Measurements from ENCODE around the gene FOXRED1.

FOXRED1 gene

DNA sequence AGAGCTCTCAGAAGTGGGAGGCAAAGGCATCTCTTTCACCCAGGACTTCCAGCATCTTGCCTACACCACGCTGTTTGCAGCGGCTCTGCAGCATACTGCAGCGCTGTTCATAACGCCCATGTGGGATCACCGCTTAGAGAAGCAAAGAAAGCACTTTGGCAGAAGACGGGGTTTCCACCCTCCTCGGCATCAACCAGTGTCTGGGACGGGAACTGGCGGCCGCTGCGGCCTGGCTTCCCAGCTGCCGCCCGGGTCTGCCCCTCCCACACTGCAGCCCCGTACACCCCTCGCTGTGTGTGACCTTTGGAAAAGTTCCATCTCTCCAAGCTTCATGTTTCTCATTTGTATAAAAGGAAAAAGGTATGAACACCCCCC is 13.4 kb downstream of the FOXRED1 start:
- TF ChIP-seq, protein P1, sequence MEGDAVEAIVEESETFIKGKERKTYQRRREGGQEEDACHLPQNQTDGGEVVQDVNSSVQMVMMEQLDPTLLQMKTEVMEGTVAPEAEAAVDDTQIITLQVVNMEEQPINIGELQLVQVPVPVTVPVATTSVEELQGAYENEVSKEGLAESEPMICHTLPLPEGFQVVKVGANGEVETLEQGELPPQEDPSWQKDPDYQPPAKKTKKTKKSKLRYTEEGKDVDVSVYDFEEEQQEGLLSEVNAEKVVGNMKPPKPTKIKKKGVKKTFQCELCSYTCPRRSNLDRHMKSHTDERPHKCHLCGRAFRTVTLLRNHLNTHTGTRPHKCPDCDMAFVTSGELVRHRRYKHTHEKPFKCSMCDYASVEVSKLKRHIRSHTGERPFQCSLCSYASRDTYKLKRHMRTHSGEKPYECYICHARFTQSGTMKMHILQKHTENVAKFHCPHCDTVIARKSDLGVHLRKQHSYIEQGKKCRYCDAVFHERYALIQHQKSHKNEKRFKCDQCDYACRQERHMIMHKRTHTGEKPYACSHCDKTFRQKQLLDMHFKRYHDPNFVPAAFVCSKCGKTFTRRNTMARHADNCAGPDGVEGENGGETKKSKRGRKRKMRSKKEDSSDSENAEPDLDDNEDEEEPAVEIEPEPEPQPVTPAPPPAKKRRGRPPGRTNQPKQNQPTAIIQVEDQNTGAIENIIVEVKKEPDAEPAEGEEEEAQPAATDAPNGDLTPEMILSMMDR (IDR thresholded peaks at IDR 0.05; ENCODE audit: low read depth, low read length) = no peak
- DNase-seq (ENCODE audit: low read depth in 2 of 2) = peak; percentile 43 to 52
- peak overlapping the region; percentile 46 to 69 for H3K4me3 ChIP-seq (replicated peaks in 1 of 2; ENCODE audit: low read depth in 2 of 2, low read length in 2 of 2)

DNA sequence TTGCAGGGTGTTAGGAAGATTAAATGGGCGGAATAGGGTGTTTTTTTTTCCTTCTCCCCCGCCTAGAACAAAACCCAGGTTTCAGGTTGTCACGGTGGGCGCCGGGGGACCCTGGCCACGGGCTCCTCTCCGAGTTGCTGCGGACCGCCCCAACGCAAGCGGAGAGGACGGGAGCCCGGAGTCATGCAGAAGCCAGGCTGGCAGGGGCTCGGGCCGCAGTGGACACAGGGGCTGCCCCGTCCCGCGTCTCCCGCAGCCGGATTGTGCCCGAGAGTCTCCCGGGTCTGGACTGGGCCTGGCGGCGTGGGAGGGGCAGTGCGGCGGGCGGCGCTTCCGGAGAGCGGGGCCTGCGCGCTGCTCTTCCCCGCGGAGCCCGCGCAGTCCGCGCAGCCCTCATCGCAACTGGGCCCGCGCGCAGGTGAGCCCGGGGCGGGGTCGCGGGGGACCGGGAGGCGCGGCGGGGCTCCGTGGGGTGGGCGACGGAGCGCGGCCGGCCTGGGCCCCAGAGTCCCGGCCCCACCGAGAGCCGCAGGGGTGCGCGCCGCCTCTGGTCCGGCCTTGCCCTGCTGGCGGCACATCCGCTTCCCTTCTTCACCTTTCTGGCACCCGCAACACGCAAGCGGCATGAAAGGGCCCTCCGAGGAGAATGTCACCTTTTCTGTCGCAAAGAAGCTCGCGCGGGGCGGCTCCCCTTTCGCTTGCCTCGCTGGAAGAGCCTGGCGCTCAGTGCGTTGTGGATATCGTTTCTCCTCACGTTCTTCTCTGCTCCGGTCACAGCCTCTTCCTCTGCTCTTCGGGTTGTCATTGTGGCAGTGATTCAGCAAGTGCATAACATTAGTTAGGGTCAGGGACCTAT is 14.0 kb downstream of the FOXRED1 start, which contains the start of gene TIRAP:
Gene TIRAP, plus strand, starts transcription at position 358 of the 856 bp plus-strand sequence. CDS start 7,802 bp downstream, outside the sequence.
- H3K4me3 ChIP-seq (replicated peaks in 1 of 2; ENCODE audit: low read depth in 2 of 2, low read length in 2 of 2) = peak within 1 kb of the TSS; percentile 69 to 70
- peak; percentile 58 to 62 for DNase-seq (ENCODE audit: low read depth in 2 of 2)

DNA sequence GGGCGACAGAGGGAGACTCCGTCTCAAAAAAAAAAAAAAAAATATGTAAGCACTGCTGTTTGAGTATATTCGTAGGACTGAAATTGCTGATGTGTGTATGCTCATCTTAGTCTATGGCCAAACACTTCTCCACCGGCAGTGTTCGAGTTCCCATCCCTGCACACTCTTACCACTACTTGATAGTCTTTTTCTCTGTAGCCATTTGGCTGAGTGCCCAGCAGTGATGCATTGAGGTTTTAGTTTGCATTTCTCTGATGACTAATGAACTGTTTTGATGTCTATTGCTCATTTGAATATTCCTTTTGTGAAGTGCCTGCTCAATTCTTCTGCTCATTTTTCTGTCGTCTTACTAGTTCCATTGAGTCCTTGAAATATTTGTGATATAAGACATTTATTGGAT is 15.9 kb downstream of the FOXRED1 start:
- peak; percentile 89 to 97 for DNase-seq (ENCODE audit: low read depth in 2 of 2)
- TF ChIP-seq, protein P1 (IDR thresholded peaks at IDR 0.05; ENCODE audit: low read depth, low read length) = no peak
- H3K4me3 ChIP-seq (replicated peaks in 1 of 2; ENCODE audit: low read depth in 2 of 2, low read length in 2 of 2) = no peak overlapping the region

More for the DNA sequence above, 14.0 kb downstream of the FOXRED1 start, which contains the start of gene TIRAP:
- TF ChIP-seq, protein P1 (IDR thresholded peaks at IDR 0.05; ENCODE audit: low read depth, low read length) = no peak

DNA sequence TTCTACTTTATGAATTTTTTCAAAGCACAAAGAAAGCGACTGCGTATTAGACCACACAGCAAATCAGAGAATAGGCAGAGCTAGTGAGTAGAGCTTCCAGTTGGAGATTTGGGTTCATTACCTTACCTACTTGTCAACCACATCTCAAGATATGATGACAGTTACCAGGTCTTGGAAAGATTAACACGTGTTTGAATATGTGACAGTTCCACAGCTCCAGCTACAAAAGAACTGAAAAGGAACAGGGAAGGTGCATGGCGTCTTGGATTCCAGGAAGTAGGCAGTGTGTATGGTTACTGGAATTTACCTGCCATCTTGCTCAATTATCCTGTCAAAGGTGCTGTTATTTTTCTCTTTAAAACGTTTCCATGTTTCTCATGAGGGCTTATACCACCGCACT is 19.3 kb downstream of the FOXRED1 start:
- TF ChIP-seq, protein P1 (IDR thresholded peaks at IDR 0.05; ENCODE audit: low read depth, low read length) = no peak
- DNase-seq (ENCODE audit: low read depth in 2 of 2) = no peak
- no peak overlapping the region for H3K4me3 ChIP-seq (replicated peaks in 1 of 2; ENCODE audit: low read depth in 2 of 2, low read length in 2 of 2)

DNA sequence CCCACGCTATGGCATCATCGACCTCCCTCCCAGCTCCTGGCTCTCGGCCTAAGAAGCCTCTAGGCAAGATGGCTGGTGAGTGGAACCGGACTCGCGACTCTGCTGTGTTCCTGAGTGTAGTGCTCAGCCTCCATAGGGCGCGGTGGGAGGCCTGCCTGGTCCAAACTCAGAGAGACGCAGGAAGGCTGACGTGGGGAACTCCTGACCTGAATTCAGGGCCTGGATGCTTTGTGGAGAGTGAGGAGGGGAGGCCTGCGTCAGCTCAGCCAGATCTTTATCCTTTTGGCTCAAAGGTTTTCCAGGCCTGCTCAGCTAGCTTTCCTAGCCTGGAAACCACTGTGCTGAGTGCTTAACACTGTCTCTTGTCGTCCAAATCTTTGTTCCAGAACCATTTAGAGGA is 21.9 kb downstream of the FOXRED1 start:
- TF ChIP-seq, protein P1 (IDR thresholded peaks at IDR 0.05; ENCODE audit: low read depth, low read length) = no peak
- no peak overlapping the region for H3K4me3 ChIP-seq (replicated peaks in 1 of 2; ENCODE audit: low read depth in 2 of 2, low read length in 2 of 2)
- no peak for DNase-seq (ENCODE audit: low read depth in 2 of 2)

DNA sequence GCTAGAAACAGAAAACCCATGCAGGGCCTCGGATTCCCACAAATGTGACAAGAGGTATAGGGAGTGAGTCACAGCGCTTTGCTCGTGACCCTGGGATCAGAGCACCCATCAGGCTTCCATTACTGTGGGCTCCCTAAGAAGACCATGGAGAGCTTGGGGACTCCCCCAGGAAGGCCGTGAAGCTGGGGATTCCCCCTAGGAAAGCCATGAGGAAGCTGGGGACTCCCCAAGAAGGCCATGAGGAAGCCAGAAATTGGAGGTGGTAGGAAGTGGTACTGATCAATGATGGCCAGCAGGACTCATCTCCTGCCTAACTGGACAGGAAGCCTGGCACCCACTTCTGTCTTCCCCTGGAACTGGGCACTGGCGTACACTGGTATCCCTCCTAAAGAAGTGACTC is 24.8 kb downstream of the FOXRED1 start:
- DNase-seq (ENCODE audit: low read depth in 2 of 2) = no peak
- TF ChIP-seq, protein P1 (IDR thresholded peaks at IDR 0.05; ENCODE audit: low read depth, low read length) = no peak
- H3K4me3 ChIP-seq (replicated peaks in 1 of 2; ENCODE audit: low read depth in 2 of 2, low read length in 2 of 2) = no peak overlapping the region

All from cardiac fibroblast (primary cell).